Measurements from ENCODE around the gene GPC3. TPM values are rescaled to one million over a fixed set of nuclear protein-coding genes. Genes with fewer than 3 reads are reported as not detected.
A peak's percentile ranks its signal among the peaks of the same experiment; 100 is the strongest.
"Not testable (repeated sequence)": the region's sequence is repeated elsewhere in the genome, so short reads cannot be mapped to it uniquely, and the experiment has no call there.

Gene GPC3
- total and polyA plus RNA-seq, 5 donors, result 6.7 to 15.5 (median 7.5) TPM

DNA sequence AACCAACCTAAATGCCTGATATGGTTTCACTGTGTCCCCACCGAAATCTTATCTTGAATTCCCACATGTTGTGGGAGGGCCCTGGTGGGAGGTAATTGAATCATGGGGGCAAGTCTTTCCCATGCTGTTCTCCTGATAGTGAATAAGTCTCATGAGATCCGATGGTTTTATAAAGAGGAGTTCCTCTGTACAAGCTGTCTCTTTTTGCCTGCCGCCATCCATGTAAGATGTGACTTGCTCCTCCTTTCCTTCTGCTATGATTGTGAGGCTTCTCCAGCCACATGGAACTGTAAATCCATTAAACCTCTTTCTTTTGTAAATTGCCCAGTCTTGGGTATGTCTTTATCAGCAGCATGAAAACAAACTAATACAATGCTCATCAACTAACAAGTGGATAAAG, 265.1 kb downstream of the GPC3 start:
- ATAC-seq, result not testable (repeated sequence)

DNA sequence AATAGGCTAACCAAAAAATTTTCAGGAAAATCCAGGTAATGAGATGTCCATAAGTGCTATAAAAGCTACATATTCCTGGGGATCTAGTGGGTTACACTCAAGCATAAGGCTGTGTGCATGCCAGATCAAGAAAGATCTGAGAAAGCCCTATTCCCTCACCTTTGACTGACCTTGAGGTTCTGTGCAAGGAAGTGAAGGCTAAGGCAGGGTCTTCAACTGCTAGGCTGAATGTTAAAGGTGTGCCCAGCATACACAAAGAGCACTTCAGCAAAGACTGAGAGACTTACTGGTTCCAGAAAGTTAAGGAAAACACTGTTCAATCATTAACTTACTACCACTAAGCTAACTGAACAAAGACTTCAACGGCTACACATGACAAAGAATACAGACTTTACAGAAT, 269.7 kb downstream of the GPC3 start:
- H3K9me3 ChIP-seq (ENCODE audit: control insufficient read depth, low read length), result no peaks in the 10 kb centered on the region
- H3K27ac ChIP-seq (ENCODE audit: low read length), result no peak overlapping the region
- H3K4me3 ChIP-seq (ENCODE audit: low read length), result no peak overlapping the region
- DNase-seq (no peak), ATAC-seq (no peak)
- WGBS, result 90% methylated on average over 1 of the region's 1 CpG
- intact Hi-C loops (cut with DNase I), result no loop called here
- H3K4me1 ChIP-seq (ENCODE audit: control insufficient read depth, insufficient read depth, low read length), result no peaks in the 10 kb centered on the region
- no peaks in the 10 kb centered on the region for H3K27me3 ChIP-seq (ENCODE audit: control insufficient read depth, insufficient read depth)

More for the DNA sequence above, 265.1 kb downstream of the GPC3 start:
- H3K27me3 ChIP-seq (ENCODE audit: control insufficient read depth, insufficient read depth); DNase-seq; H3K27ac ChIP-seq (ENCODE audit: low read length); H3K9me3 ChIP-seq (ENCODE audit: control insufficient read depth, low read length); H3K4me3 ChIP-seq (ENCODE audit: low read length); intact Hi-C loops (cut with DNase I); H3K4me1 ChIP-seq (ENCODE audit: control insufficient read depth, insufficient read depth, low read length): not testable (repeated sequence)
- 88% methylated on average over 3 of the region's 3 CpGs for WGBS

DNA sequence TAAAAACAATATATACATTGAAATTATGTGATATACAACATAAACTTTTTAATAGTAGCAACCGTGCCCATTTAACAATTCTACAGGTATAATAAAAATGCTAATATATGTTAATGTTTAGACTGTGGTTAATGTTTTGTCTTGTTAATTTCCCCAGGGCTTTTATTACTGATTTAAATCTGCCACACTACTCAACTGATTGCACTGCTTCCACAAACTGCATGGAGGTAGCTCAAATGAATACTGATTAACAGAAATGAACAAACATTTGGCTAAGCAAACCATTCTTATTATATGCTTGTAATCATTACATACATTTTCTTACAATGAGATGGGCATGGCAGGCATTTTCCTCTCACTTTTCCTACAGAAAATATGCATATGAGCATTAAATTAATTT, 275.9 kb downstream of the GPC3 start:
- WGBS, result 78% methylated on average over 1 of the region's 1 CpG
- intact Hi-C loops (cut with DNase I), result no loop called here
- no peak for ATAC-seq

DNA sequence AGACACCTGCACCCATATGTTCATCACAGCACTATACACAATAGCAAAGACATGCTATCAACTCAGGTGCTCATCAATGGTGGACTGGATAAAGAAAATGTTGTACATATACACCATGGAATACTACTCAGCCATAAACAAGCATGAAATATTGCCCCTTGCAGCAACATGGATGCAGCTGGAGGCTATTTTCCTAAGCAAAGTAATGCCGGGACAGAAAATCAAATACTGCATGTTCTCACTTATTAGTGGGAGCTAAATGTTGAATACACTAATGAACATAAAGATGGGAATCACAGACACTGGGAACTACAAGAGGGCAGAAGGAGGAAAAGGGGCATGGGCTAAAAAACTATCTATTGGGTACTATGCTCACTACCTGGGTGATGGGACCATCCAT, 278.5 kb downstream of the GPC3 start:
- intact Hi-C loops (cut with DNase I), result no loop called here
- no peak overlapping the region for H3K27ac ChIP-seq (ENCODE audit: low read length)
- no peak for ATAC-seq
- H3K4me1 ChIP-seq (ENCODE audit: control insufficient read depth, insufficient read depth, low read length), result no peaks in the 10 kb centered on the region
- 90% methylated on average over 1 of the region's 1 CpG for WGBS
- H3K27me3 ChIP-seq (ENCODE audit: control insufficient read depth, insufficient read depth), result no peaks in the 10 kb centered on the region
- H3K4me3 ChIP-seq (ENCODE audit: low read length), result no peak overlapping the region
- no peaks in the 10 kb centered on the region for H3K9me3 ChIP-seq (ENCODE audit: control insufficient read depth, low read length)
- no peak for DNase-seq

More for the DNA sequence above, 275.9 kb downstream of the GPC3 start:
- Histone ChIP-seq H3K27ac (ENCODE audit: low read length) (no peak overlapping the region), H3K4me1 (ENCODE audit: control insufficient read depth, insufficient read depth, low read length) (no peaks in the 10 kb centered on the region), H3K9me3 (ENCODE audit: control insufficient read depth, low read length) (no peaks in the 10 kb centered on the region), H3K27me3 (ENCODE audit: control insufficient read depth, insufficient read depth) (no peaks in the 10 kb centered on the region), H3K4me3 (ENCODE audit: low read length) (no peak overlapping the region)
- no peak for DNase-seq

- Histone ChIP-seq H3K27ac (ENCODE audit: low read length) (no peak overlapping the region), H3K4me1 (ENCODE audit: control insufficient read depth, insufficient read depth, low read length) (no peaks in the 10 kb centered on the region), H3K9me3 (ENCODE audit: control insufficient read depth, low read length) (no peaks in the 10 kb centered on the region), H3K27me3 (ENCODE audit: control insufficient read depth, insufficient read depth) (no peaks in the 10 kb centered on the region), H3K4me3 (ENCODE audit: low read length) (no peak overlapping the region)
- intact Hi-C loops (cut with DNase I), result no loop called here
- DNase-seq (no peak), ATAC-seq (no peak)
These were observed 283.2 kb downstream of the GPC3 start for GRCh38 chrX:133702230-133702629.

GRCh38 chrX:133699023-133699728, 286.2 kb downstream of the GPC3 start:
- H3K4me1 ChIP-seq (ENCODE audit: control insufficient read depth, insufficient read depth, low read length), result no peaks in the 10 kb centered on the region
- H3K27ac ChIP-seq (ENCODE audit: low read length), result no peak overlapping the region

GRCh38 chrX:133698298-133698697, 287.1 kb downstream of the GPC3 start:
- no peak for DNase-seq
- H3K4me3 ChIP-seq (ENCODE audit: low read length), result no peak overlapping the region
- ATAC-seq, result no peak
- WGBS, result 38% methylated on average over 2 of the region's 2 CpGs
- no peaks in the 10 kb centered on the region for H3K4me1 ChIP-seq (ENCODE audit: control insufficient read depth, insufficient read depth, low read length)
- intact Hi-C loops (cut with DNase I), result no loop called here
- no peaks in the 10 kb centered on the region for H3K9me3 ChIP-seq (ENCODE audit: control insufficient read depth, low read length)
- H3K27me3 ChIP-seq (ENCODE audit: control insufficient read depth, insufficient read depth), result no peaks in the 10 kb centered on the region
- no peak overlapping the region for H3K27ac ChIP-seq (ENCODE audit: low read length)

More at GRCh38 chrX:133699023-133699728, 286.2 kb downstream of the GPC3 start:
- DNase-seq (no peak), ATAC-seq (no peak)
- WGBS, result 83% methylated on average over 7 of the region's 7 CpGs
- H3K4me3 ChIP-seq (ENCODE audit: low read length), result no peak overlapping the region
- no peaks in the 10 kb centered on the region for H3K27me3 ChIP-seq (ENCODE audit: control insufficient read depth, insufficient read depth)
- intact Hi-C loops (cut with DNase I), result no loop called here
- H3K9me3 ChIP-seq (ENCODE audit: control insufficient read depth, low read length), result no peaks in the 10 kb centered on the region

- no peaks in the 10 kb centered on the region for H3K4me1 ChIP-seq (ENCODE audit: control insufficient read depth, insufficient read depth, low read length)
- H3K9me3 ChIP-seq (ENCODE audit: control insufficient read depth, low read length), result no peaks in the 10 kb centered on the region
- no peak overlapping the region for H3K4me3 ChIP-seq (ENCODE audit: low read length)
- DNase-seq (no peak), ATAC-seq (no peak)
- H3K27ac ChIP-seq (ENCODE audit: low read length), result no peak overlapping the region
- whole genome bisulfite sequencing, result 28% methylated on average over 3 of the region's 3 CpGs
- intact Hi-C loops (cut with DNase I), result no loop called here
- H3K27me3 ChIP-seq (ENCODE audit: control insufficient read depth, insufficient read depth), result no peaks in the 10 kb centered on the region
These were observed 287.7 kb downstream of the GPC3 start for GRCh38 chrX:133697656-133698055.

- Histone ChIP-seq H3K27ac (ENCODE audit: low read length) (no peak overlapping the region), H3K4me1 (ENCODE audit: control insufficient read depth, insufficient read depth, low read length) (no peaks in the 10 kb centered on the region), H3K4me3 (ENCODE audit: low read length) (no peak overlapping the region), H3K9me3 (ENCODE audit: control insufficient read depth, low read length) (no peaks in the 10 kb centered on the region), H3K27me3 (ENCODE audit: control insufficient read depth, insufficient read depth) (no peaks in the 10 kb centered on the region)
- DNase-seq (no peak), ATAC-seq (no peak)
- WGBS, result 92% methylated on average over 1 of the region's 1 CpG
- intact Hi-C loops (cut with DNase I), result no loop called here
These were observed 295.3 kb downstream of the GPC3 start for GRCh38 chrX:133689997-133690599.

DNA sequence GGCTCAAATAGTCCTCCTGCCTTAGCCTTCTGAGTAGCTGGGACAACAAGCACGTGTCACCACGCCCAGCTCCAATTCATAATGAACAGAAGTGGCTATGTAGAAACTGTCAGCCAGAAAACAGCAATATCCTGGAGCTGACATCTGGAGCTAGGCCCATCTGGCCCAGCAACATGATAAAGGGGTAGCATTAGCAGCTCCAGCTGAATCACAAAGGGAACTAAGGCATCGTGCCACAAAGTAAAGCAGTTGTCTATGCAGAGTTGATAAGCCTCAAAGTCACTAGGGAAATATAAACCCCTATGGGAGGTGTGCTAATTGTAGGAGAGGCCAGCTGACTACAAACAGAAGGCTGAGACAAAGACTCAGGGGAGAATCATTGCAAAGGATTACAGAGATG, 299.6 kb downstream of the GPC3 start:
- Histone ChIP-seq H3K27ac (ENCODE audit: low read length) (no peak overlapping the region), H3K27me3 (ENCODE audit: control insufficient read depth, insufficient read depth) (no peaks in the 10 kb centered on the region), H3K4me1 (ENCODE audit: control insufficient read depth, insufficient read depth, low read length) (no peaks in the 10 kb centered on the region), H3K9me3 (ENCODE audit: control insufficient read depth, low read length) (no peaks in the 10 kb centered on the region), H3K4me3 (ENCODE audit: low read length) (no peak overlapping the region)
- intact Hi-C loops (cut with DNase I), result no loop called here
- DNase-seq, result peak in 2 of 3 donors; percentile 13 to 52
- no peak for ATAC-seq
- 45% methylated on average over 3 of the region's 3 CpGs for WGBS

DNA sequence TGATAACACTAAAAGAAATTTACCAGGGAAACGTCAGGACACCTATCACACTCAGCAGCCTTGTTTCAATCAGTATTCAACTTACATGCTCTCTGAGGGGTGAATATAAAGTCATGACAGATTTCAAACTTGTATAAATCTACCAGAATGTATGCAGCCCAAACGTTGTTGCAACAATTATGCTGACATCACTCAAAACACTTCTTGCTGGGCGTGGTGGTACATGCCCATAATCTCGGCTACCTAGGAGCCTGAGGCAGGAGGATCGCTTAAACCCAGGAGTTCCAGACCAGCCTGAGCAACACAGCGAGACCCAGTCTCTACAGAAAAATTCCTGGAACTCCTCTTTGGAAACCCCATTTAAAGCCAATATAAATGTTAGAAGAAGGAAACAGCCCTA, 303.5 kb downstream of the GPC3 start:
- Histone ChIP-seq H3K4me3 (ENCODE audit: low read length) (no peak overlapping the region), H3K4me1 (ENCODE audit: control insufficient read depth, insufficient read depth, low read length) (no peaks in the 10 kb centered on the region), H3K27ac (ENCODE audit: low read length) (no peak overlapping the region), H3K9me3 (ENCODE audit: control insufficient read depth, low read length) (no peaks in the 10 kb centered on the region), H3K27me3 (ENCODE audit: control insufficient read depth, insufficient read depth) (no peaks in the 10 kb centered on the region)
- no peak for DNase-seq
- whole genome bisulfite sequencing, result 76% methylated on average over 6 of the region's 6 CpGs
- intact Hi-C loops (cut with DNase I), result no loop called here
- no peak for ATAC-seq
